ENCODE measurements around the gene GNB1.

DNA sequence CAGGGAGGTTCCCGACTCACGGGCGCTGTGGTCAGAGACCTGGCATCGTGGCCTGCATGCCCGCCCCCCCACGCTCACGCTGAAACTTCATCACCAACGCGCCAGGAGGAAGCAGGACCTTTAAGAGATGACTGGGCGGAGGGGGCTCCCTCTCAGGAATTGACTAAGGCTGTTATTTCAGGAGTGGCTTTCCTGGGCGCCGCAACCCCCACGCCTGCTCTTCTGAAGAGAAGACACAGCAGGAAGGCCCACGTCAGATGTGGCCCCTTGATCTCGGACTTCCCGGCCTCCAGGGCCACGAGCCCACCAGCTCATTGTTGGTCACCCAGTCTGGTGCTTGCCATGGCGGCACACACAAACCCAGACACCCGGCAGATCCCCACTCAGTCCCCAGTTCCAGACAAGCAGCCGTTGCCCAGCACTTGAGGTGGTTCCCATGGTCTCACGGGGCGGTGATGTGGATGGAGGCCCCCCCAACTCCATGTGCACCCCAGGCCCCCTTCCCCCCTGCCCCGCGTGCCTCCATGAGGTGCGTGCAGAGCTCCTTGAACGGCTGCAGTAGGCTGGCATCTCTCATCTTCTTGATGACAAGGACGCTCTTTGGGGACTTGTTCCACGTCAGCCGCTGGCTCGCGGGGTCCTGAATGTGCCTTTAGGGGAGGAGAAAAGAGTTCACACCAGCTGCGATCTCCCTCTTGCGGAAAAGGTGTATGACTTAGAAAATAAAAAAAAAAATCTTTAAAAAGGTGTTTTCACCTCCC, 134.0 kb downstream of the GNB1 start:
- TF ChIP-seq, protein P1, sequence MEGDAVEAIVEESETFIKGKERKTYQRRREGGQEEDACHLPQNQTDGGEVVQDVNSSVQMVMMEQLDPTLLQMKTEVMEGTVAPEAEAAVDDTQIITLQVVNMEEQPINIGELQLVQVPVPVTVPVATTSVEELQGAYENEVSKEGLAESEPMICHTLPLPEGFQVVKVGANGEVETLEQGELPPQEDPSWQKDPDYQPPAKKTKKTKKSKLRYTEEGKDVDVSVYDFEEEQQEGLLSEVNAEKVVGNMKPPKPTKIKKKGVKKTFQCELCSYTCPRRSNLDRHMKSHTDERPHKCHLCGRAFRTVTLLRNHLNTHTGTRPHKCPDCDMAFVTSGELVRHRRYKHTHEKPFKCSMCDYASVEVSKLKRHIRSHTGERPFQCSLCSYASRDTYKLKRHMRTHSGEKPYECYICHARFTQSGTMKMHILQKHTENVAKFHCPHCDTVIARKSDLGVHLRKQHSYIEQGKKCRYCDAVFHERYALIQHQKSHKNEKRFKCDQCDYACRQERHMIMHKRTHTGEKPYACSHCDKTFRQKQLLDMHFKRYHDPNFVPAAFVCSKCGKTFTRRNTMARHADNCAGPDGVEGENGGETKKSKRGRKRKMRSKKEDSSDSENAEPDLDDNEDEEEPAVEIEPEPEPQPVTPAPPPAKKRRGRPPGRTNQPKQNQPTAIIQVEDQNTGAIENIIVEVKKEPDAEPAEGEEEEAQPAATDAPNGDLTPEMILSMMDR (IDR thresholded peaks at IDR 0.05; ENCODE audit: low read length), result no peak
- TF ChIP-seq EZH2 (IDR thresholded peaks at IDR 0.05; ENCODE audit: borderline replicate concordance, low read length), result no peak
